ENCODE results near the gene VWA5B1.

Gene VWA5B1

DNA sequence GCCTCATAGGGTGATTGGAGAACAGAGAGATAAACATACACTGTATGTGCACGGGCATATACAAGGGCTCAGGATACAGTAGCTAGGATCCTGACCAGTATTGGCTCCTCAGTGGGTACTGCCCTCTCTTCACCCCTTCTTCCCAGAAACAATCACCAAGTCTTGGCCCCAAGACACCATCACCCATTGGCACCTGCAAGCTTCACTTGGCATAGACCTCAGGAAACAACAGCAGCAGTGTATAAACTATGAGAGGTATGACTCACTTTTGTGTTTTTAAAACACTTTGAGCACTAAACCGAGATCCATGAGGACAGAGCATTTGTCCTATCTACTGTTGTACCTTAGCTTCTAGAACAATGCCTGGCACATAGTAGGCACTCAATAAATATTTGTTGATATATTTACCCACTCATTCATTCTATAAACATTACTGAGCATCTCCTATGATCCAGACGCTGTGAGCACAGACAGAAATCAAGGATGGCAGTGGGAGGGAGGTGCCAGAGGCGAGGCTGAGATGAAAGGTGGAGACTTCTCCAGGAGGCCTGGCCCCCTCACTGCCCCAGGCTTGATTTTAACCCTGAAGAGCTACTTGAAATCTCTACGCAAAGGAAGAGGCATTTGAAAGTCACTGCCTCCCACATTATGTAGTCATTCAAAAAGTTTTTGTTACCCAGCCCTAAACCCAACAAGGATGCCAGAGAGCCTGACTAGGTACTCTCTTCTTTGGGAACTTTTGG lies 100.1 kb downstream of the VWA5B1 start:
- no peak for ATAC-seq

DNA sequence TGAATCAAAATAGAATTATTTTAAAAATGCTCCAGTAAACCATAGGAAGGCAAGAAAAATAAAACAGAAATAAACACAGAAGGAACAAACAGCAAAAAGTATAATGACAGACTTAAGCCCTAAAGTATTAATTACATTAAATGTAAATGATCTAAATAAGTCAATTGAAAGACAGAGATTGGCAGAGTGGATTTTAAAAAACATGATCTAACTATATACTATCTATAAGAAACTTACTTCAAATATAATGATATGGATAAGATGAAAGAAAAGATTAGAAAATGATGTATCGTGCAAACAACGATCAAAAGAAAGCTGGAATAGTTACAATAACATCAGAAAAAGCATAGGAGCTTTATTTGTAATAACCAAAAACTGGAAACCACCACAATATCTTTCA lies 104.6 kb downstream of the VWA5B1 start:
- no peak for ATAC-seq

DNA sequence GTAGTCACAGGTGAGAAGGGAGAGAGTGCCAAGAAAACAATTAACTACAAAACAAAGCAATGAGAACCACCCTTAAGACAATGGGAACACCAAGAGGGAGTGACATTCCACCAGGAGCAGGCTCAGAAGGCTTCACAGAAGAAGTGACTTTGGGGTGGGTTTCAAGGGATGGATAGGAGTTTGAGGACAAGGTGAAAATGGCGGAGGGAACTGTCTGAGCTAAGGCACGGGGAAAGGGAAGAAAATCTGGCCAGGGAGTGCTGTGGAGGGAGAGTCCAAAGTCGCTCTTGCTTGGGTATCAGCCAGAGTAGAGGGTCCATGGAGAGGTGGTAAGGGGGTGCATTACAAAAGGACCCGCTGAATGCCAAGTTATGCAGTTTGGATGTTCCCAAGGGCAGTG lies 108.1 kb downstream of the VWA5B1 start:
- no peak for ATAC-seq

DNA sequence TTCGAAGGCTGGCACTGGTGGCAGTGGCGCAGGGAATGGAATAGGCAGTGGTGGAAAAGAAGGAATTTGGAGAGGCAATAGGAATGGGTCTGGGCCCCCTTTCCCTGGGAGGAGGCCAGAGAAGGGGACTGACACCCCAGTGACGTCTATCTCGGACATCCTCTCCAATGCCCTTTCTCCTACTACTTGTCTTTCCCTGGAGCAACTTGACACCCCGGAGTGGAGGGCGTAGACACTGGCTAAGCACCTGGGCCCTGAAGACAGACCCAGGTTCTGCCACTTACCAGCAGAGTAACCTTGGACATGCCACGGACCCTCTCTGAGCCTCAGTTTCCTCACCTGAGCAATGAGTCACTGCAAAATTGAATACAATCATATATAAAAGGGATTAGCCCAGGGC lies 108.5 kb downstream of the VWA5B1 start:
- no peak for ATAC-seq

DNA sequence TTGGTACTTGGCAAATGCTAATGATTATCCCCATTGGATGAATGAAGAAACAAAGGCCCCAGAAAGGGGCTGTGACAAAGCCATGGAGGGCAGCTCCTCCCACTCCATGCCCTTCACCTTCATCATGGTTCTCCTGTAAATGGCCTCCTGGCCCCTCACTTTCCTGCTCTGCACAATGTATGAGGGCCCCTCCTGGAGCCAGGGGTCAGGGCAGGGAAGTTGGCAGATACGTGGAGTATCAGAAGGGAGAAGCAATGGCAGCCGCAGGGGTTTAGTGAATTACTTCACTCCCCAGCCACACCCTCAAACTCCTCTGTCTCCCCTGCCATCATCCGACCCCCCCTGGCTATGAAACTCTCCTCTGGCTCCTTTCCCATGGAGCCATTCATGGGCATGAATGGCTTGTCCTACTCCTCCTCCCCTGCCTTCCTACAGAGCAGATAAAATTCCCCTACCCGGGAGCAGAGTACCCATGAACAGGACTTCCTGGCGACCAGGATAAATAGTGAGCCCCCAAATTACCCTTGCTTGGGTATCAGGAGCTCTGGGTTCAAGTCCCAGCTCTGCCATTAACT lies 109.0 kb downstream of the VWA5B1 start:
- ATAC-seq, result no peak

DNA sequence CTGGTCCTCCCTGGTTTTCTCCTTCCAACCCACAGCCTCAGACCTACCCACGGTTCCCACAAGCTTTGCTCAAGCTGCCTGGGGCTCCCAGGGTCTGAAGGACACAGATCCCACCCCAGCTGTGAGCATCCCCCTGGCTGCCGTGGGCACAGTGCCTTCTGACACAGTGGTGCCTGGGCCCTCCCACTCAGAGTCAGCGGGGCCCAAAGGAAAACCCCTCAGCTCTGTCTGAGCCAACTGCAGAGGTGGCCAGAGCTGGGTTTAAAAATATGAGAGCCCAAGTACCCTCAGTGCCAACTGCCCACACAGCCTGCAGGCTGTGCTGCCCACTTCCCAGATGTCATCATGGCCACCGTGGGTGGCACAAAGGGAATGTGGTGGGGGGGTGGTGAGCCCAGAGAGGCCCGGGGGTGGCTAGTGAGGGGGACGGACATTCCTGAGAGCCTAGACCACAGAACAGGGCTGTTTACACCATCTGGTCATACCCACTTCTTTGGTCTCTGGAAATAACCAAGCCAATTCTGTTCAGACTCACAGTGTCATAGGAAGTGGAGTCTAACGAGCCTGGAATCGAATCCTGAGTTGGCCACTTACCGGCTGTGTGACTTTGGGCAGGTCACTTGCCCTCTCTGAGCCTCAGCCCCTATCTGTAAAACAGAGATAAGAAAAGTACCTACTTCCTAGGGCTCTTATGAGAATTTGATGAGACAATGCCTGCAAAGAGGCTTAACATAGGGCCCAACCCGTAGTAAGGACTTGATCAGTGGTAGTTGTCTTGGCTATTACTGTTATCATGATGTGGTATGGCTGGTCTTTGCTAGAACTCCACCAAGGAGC lies 109.9 kb downstream of the VWA5B1 start:
- ATAC-seq, result no peak

DNA sequence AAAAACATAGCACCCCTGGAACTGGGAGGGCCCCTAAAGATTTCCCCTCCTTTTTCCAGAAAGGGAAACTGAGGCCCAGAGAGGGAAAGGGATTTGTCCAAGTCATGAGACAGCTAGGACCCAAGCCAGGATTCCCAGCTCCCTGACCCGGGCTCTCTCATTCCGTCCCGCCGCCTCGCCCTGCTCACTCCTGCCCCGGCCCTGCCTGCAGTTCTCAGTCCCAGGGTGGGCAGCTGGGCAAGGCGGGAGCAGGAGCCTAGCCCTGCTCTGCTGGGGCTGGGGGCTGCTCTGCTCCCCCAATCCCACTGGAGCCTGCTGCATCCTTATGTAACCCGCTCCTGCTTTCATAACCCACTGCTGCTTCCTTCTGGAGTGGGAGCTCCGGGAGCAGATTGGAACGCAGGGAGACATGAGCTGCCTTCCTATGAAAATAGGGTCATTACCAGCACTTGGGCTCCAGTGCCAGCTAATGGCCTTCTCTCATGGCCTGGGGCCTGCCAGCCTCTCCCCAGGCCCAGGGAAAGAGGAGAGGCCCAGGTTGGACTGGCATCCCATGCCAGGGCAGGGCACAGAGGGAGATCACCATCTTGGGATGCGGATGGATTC lies 110.8 kb downstream of the VWA5B1 start:
- ATAC-seq, result no peak

DNA sequence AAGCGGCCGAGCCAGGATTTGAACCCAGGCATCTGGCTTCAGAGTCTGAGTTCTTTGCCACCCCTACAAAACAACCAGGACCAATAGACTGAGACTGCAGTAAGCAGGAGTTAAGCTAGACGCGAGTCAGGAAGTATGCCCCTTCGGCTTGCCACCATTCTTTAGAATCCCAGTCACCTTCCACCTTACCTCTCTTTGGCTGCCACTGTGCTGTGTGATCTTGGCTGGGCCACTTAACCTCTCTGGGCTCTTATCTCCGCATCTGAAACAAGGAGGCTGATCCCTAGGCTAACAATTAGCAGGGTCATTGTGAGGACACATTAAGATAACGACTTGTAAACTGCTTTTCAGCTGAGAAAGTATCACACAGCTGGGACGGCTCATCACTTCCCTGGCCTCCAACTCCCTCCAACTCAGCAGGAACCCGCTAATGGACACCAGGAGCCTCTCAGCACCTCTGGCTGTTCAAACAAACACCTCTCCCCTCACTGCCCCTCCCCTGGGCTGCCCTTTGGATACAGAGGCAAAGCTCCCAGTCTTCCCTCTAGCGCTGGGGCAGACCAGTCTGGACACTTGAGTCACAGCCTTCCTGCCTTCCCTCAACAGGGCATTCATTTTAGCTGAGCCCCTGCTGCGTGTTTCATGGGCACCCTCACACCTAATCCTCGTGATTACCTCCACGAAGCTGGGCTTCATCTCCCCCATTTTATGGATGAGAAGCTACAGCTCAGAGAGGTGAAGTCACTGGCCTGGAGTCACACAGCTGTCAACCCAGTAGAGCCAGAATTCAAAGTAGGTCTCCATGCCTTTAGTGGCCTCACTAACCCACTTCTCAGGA lies 112.1 kb downstream of the VWA5B1 start:
- no peak for ATAC-seq

DNA sequence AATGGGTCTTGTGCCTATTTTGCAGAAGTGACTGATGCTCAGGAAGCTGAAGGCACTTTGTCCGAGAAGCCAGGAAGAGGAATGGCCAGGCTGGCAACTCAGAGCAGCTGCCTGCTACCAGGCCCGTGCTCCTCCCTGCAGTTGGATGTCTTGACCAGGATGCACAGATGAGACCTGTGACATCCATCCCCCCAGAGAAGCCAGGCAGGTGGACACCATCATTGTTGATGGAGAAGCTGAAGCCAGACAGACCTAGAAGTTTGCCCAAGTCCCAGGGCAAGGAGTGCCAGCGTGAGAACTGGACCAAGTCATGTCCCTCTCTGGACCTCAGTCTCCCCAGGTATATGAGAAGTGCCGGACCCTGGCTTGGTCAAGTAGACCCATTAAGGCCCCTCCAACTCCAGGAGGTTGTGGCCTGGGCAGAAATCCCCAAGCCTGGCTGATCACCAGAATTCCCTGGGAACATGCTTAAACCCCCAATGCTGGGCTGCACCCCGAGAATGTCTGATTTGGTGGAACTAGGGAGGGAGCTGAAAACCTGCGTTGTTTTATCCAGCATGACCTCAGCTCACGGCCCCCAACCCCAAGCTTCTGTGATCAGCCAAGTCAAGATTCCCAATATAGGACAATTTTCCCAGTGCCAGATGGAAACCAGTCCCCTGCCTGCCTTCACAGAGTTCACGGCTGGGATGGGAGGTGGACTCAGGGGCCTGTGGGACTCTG lies 112.9 kb downstream of the VWA5B1 start:
- ATAC-seq, result no peak

DNA sequence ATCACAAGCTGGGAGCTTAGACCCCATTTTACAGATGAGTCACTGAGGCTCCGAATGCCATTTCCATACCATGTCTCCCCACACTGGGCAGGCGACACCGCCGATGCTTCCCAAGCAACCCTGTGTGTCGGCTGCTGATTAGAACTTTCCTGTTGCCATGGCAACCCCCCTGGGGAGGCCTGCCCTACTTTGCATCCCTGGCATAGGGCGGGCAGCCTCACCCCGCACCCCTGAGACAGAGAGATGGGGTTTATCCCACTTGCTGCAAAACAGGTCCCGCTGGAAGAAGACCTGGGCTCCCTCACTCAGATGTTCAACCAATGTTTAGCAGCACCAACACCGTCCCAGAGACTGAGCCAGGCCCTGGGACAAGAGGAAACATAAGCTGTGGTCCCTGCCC lies 113.8 kb downstream of the VWA5B1 start:
- no peak for ATAC-seq

All from activated CD4-positive, CD25-positive, alpha-beta regulatory T cell treated with anti-CD3 and anti-CD28 coated beads, Interleukin-2, amount 50 U/mL, for 24 hours (primary cell).